ENCODE measurements around the gene PGAP3. TPM values are rescaled to one million over a fixed set of nuclear protein-coding genes. Genes with fewer than 3 reads are reported as not detected.

The PGAP3 gene
- total RNA-seq, 1 donor from 2014 or later = 21.7 TPM

- DNase-seq (ENCODE audit: low read depth, low spot score) = no peak
- H3K4me1 Mint-ChIP-seq = peaks cover 5% of the 10 kb centered on the region
- H3K27me3 Mint-ChIP-seq (ENCODE audit: low read depth) = peaks cover 36% of the 10 kb centered on the region
- no peaks in the 10 kb centered on the region for H3K9me3 Mint-ChIP-seq
- TF ChIP-seq CTCF (conservative IDR thresholded peaks at IDR 0.05) = no peak
- H3K36me3 Mint-ChIP-seq (ENCODE audit: low read depth) = no peaks in the 10 kb centered on the region
- H3K27ac Mint-ChIP-seq (ENCODE audit: unreplicated experiment) = no peak overlapping the region
- no peak overlapping the region for H3K4me3 Mint-ChIP-seq
Observed at GRCh38 chr17:39672522-39673334, 15.1 kb downstream of the PGAP3 start.

GRCh38 chr17:39671651-39672521, 16.0 kb downstream of the PGAP3 start:
- peaks cover 7% of the 10 kb centered on the region for H3K4me1 Mint-ChIP-seq
- peak; percentile 27 for DNase-seq (ENCODE audit: low read depth, low spot score)
- peak overlapping the region; percentile 14 for H3K4me3 Mint-ChIP-seq
- no peaks in the 10 kb centered on the region for H3K36me3 Mint-ChIP-seq (ENCODE audit: low read depth)
- H3K27ac Mint-ChIP-seq (ENCODE audit: unreplicated experiment) = peak overlapping the region; percentile 1
- peaks cover 42% of the 10 kb centered on the region for H3K27me3 Mint-ChIP-seq (ENCODE audit: low read depth)
- TF ChIP-seq CTCF (conservative IDR thresholded peaks at IDR 0.05) = peak; percentile 64
- no peaks in the 10 kb centered on the region for H3K9me3 Mint-ChIP-seq

- Mint-ChIP-seq H3K9me3 (no peaks in the 10 kb centered on the region), H3K27me3 (ENCODE audit: low read depth) (peaks cover 54% of the 10 kb centered on the region), H3K4me1 (peaks cover 10% of the 10 kb centered on the region), H3K4me3 (no peak overlapping the region), H3K27ac (ENCODE audit: unreplicated experiment) (no peak overlapping the region), H3K36me3 (ENCODE audit: low read depth) (no peaks in the 10 kb centered on the region)
- TF ChIP-seq CTCF (conservative IDR thresholded peaks at IDR 0.05) = no peak
- no peak for DNase-seq (ENCODE audit: low read depth, low spot score)
Observed at GRCh38 chr17:39670746-39671145, 17.1 kb downstream of the PGAP3 start.

- H3K4me1 Mint-ChIP-seq = peaks cover 10% of the 10 kb centered on the region
- H3K27ac Mint-ChIP-seq (ENCODE audit: unreplicated experiment) = no peak overlapping the region
- H3K36me3 Mint-ChIP-seq (ENCODE audit: low read depth) = no peaks in the 10 kb centered on the region
- TF ChIP-seq CTCF (conservative IDR thresholded peaks at IDR 0.05) = no peak
- H3K4me3 Mint-ChIP-seq = no peak overlapping the region
- H3K27me3 Mint-ChIP-seq (ENCODE audit: low read depth) = peaks cover 60% of the 10 kb centered on the region
- H3K9me3 Mint-ChIP-seq = no peaks in the 10 kb centered on the region
- no peak for DNase-seq (ENCODE audit: low read depth, low spot score)
Observed at GRCh38 chr17:39669897-39670735, 17.7 kb downstream of the PGAP3 start.
